GM18507 (cell line): Measurements from ENCODE around the gene TRIM77.
"Not testable (repeated sequence)": the region's sequence is repeated elsewhere in the genome, so short reads cannot be mapped to it uniquely, and the experiment has no call there.

Source experiments
- DNase-seq: peaks from one replicate; pipeline ENCODE4 v3.0.0; 2011; ENCODE audit warnings: low read depth; ENCODE audit not compliant: insufficient read length; ENCODE audit errors: extremely low spot score
- FAIRE-seq: peaks from 2 replicates; lab custom pipeline; 2011; peaks lifted over from hg19 to GRCh38; lab: Jason Lieb, UNC

TRIM77 gene, protein sequence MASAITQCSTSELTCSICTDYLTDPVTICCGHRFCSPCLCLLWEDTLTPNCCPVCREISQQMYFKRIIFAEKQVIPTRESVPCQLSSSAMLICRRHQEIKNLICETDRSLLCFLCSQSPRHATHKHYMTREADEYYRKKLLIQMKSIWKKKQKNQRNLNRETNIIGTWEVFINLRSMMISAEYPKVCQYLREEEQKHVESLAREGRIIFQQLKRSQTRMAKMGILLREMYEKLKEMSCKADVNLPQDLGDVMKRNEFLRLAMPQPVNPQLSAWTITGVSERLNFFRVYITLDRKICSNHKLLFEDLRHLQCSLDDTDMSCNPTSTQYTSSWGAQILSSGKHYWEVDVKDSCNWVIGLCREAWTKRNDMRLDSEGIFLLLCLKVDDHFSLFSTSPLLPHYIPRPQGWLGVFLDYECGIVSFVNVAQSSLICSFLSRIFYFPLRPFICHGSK

DNA sequence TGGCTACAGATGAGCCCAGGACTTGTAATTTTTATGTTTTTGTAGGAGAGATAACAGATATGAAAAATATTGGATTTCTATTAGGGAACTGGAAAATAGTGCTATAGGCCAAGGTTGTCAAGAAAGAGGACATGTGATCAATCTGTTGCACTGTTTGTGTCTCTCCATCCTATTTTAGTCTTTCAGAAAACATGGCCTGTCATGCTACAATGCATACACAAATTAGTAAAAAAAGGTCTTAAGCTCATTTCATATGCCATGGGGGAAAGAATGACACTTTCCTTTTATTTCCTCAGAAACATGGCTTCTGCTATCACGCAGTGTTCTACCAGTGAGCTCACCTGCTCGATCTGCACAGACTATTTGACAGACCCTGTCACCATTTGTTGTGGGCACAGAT is at the start of gene TRIM77:
Gene TRIM77 (plus strand): TSS at position 301 of the 400 bp plus-strand sequence. CDS start 0 bp downstream, at position 301.
- FAIRE-seq: not testable (repeated sequence)

DNA sequence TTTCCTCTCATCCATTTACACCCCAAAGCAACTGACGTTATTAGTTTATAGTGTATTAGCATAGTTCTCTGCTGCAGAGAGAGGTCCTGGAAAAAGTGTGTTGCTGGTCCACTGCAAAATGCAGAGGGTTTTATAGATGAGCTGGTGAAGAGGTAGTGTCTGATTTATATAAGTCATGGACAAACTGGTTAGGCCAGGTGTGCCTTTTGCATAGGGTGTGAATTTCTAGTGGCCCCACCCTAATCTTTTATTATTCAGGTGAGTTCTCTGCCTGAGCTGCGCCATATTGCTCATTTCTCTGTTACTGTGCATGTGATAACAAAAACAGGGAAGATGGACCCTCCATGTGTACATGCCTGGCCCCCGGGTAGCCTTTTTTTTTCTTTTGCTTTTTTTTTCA is 43.1 kb upstream of the TRIM77 start:
- no peak for FAIRE-seq
- no peak for DNase-seq

More for the DNA sequence above, at the start of gene TRIM77:
- DNase-seq: not testable (repeated sequence)

DNA sequence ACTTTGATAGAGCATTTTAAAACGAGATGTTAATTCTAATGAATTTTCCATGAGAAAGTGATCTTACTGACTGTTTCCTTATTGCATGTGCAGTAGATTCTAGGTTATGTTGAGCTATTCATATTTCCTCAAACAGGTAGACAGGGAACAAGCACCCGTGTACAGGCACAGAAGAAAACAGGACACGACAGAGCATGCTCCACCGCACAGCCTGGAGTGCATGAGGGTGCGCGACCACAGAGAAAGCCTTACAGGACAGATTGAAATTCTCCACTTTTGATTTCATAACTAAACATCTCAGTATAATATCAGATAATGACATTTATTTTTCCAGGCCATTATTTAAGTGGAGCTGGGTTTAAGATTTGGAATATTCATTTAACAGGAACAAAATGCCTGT is 41.9 kb upstream of the TRIM77 start:
- not testable (repeated sequence) for FAIRE-seq, DNase-seq

DNA sequence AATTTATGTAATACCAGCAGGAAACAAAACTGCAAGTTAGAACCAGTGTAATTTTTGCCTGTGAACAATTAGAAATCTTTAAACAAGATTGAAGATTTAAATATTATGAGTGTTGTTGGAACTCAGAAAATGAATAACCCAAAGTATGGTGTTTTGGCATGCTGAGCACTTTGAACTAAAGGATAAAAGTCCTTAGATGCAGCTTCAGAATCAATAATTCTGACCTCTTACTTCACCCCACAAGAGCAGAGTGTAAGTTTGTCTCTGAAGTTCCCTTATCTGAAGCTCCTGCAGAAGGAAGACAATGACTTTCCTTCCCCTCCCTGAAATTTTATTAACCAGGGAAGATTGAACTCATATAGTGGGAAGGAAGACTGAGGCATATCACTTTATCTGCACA is 40.5 kb upstream of the TRIM77 start:
- FAIRE-seq, DNase-seq: not testable (repeated sequence)

DNA sequence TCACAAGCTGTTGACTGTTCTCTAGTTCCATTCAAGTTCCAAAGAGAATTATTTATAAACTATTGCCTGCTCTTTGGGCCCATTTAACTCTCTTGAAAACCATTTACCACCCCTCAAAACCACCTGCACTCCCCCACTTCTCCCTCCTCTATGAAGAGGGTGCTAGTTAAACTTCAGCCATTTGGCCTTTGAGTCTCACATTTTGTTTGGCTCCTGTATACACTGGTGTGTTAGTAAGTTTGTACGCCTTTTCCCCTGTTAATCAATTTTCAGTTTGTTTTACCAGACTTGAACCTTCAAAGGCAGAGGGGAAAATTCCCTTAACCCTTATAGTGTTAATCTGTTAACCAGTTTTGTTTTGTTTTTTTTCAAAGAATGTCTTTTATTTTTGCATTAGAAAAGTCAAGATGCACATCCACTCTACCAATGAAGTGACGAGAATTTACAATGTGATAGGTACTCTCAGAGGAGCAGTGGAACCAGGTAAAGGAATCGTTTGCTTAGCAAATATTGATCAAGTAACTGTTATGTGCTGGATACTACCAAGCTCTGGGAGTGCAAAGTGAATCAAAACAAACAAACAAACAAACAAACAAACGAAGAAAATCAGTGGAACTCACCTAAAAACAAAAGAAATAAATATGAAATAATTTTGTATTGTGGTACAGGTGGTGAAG is 40.0 kb upstream of the TRIM77 start:
- FAIRE-seq, DNase-seq: not testable (repeated sequence)

DNA sequence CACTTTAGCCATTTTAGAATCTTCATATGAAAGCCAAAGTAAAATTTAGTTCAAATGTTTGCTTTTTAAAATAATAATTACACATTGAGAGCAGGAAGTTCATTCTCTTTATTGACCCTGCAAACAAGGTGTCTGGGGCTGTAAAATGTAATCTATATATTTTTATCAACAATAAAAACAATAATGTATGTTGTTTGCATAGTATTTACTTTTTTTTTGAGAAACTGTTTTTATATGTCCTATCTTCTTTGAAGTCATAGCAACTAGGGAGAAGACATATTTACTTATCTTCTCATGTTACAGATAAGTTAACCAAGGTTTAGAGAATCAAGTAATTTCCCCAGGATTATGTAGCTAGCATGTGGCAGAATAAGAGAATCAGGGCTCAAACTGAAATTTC is 37.6 kb upstream of the TRIM77 start:
- DNase-seq, FAIRE-seq: not testable (repeated sequence)

DNA sequence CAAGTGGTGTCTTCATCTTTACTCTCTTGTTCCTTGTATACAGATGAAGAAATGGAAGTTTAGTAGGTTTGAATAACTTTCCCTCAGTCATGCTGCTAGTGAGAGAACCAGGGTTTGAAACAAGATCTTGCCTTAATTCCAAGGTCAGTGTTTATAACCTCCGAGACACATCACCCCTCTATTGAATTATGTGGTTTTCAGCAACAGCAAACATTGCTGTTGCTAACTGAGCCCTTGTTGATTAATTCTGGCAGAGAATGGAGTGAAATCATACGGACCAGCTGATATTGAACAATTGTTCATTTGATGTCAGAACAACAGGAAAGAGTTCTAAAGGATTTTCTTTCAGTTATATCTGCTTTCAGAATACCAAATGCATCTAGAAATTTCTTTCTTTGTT is 36.7 kb upstream of the TRIM77 start:
- FAIRE-seq, DNase-seq: not testable (repeated sequence)

DNA sequence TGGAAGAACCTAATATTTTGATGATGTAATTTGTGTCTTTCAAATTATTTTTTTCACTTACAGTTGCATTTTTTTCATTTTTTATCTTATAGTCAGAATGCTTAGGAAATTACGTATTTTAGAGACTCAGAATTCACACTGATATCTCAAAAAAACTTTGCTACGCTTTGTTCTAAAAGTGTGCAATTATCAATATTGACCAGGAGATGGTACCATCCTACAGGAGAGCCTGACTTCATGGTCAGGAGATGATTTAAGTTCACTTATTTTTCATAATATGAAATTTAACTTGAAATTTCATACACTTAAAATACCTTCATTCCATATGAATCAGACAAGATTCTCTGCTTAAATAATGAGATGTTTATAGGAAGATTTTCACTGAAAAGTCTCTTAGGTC is 34.7 kb upstream of the TRIM77 start:
- FAIRE-seq, DNase-seq: not testable (repeated sequence)

DNA sequence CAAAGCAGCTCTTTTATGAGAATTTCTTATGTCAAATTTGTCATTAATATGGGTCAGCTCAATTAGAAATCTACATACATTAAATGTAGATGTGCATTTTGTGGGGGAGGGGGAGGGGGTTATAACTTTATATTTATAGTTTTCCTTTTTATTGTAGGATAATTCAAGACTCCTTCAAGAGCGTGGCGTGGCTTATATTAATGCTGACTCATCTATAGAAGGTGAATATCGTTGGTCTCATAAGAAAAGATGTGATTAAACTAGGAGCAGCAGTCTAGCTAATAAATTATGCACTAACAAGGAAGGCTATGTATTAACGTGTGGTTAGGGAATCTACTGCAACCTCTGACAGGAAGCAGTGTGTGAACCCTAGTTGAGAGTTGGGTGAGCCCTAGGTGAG is 34.2 kb upstream of the TRIM77 start:
- not testable (repeated sequence) for FAIRE-seq

DNA sequence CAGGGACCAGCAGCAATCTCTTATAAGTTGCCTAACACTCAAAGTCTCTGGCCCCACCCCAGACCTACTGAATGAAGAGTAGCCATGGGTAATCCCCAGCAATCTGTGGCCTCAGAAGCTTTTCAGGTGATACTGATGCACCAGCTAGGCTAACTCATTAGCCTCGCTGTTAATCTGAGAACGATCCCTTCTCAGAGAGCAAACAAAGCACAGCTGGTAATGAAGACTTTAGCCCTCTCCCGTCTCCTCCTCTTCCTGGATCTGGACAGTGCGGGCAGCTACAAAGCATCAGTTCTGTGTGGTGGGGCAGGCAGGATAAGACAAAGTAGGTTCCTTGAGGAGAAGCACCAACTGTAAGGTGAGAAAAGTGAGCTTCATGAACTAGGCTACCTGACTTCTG is 3.0 kb upstream of the TRIM77 start:
- not testable (repeated sequence) for DNase-seq, FAIRE-seq

More for the DNA sequence above, 34.2 kb upstream of the TRIM77 start:
- not testable (repeated sequence) for DNase-seq

DNA sequence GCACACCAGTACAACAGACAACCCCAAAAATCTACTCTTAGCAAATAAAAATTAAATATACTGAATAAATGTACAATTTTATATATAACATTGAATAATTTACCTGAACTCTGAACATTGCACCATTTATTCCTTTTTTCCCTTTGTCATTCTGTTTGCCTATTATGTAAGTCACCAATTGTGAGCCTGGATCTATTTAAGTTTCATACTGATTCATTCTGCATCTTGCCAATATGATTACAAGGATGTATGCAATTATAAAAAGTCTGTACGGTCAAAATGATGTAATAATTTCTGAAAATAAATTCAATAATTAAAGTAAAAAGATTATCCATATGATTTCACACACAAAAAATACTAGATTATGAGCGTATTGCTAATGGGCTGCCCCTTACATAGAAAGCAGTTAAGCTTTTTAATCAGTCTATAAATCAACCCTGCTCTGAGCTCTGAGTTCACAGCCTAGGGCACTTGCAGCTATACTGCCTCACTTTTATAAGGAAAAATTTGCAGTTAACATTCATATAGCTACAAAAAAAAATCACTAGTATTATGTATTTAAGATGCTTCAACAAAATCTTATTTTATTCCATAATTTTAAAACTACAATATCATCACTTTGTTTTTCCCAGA is 14.9 kb downstream of the TRIM77 start:
- DNase-seq, FAIRE-seq: not testable (repeated sequence)

DNA sequence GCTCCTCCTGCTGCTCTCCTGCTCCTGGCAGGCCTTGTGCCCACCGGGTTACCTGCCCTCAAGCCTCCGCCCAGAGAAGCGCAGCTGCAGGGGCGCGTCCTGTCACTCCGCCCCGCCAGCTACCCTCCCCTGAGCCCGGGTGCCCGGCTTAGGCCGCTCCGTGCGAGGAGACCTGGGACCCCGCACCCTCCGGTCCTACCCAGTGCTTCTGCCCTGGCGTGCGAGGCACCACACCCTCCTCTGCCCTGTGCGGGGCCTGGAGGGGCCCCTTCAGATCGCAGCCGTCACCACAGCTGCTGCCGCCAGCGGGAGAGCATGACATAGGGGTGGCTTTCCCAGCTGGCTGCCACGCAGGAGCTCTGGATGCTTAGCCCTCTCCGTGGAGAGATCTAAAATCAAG is 20.1 kb downstream of the TRIM77 start:
- not testable (repeated sequence) for FAIRE-seq, DNase-seq

DNA sequence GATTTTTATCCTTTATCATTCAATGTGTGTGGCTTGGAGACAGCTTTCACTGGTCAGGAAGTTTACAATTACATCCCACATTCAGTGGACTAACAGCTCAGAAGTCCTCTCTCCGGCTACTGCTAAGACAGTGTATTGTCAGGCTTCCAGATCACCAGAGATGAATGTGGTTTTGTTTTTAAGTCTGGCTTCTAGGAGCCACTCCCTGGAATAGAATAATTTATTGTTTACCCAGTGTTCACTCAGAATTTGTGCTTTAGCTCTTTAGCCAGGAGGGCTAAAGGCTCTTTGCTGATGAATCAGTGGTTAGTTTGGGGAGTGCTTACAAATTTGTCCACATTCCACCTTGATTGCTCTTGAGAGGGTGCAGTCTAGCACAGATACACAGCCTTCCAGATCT is 26.5 kb downstream of the TRIM77 start:
- no peak for FAIRE-seq

DNA sequence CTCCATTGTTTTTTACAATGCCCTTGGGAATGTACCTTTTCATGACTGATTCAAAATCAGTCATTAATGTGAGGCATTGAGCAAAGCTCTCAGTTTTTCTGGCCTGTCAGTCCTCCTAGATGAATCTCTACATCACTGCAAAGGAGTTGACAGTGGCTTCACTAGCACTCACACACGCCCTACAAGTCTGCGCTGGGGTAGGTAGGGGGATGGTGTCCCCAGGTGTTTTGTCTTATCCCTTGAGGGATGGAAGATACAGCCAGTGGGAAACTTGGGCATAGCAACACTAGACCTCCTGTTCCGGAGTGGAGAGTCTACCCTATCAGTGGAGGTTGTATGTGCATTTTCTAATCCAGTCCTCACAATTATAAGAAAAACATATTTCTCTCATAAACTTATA is 27.0 kb downstream of the TRIM77 start:
- DNase-seq: no peak
- FAIRE-seq: no peak

More for the DNA sequence above, 26.5 kb downstream of the TRIM77 start:
- no peak for DNase-seq

DNA sequence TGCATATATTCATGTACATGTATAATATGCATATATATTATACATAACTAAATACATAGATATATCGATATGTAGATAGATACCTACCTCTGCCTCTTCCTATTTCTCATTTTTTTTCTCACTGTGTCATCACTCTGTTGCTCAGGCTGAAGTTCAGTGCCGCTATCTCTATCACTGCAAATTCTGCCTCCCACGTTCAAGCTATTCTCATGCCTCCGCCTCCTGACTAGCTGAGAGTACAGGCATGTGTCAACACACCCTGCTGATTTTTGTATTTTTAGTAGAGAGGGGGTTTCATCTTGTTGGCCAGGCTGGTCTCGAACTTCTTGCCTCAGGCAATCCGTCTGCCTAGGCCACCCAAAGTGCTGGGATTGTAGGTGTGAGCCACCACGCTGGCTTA is 31.3 kb downstream of the TRIM77 start:
- not testable (repeated sequence) for DNase-seq, FAIRE-seq

DNA sequence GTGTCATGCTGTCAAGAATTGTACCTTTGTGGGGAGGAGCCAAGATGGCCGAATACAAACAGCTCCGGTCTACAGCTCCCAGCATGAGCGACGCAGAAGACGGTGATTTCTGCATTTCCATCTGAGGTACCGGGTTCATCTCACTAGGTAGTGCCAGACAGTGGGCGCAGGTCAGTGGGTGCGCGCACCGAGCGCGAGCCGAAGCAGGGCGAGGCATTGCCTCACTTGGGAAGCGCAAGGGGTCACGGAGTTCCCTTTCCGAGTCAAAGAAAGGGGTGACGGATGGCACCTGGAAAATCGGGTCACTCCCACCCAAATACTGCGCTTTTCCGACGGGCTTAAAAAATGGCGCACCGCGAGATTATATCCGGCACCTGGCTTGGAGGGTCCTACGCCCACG is 34.1 kb downstream of the TRIM77 start:
- DNase-seq, FAIRE-seq: not testable (repeated sequence)

DNA sequence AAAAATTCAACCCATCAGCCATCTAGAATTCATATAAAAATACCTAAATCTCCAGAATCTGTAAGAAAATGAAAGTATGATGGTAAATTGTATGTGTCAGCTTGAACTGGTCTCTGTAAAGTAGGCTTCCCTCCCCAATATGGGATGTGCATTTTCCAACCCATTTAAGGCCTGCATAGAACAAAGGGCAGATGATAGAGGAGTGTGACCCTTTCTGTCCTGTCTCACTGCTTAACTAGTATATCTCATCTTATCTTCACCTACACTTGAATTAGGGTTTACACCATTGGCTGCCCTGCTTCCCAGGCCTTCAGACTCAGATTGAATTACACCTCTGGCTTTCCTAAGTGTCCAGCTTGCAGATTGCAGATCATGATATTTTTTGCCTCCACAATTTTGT is 40.7 kb downstream of the TRIM77 start:
- FAIRE-seq, DNase-seq: not testable (repeated sequence)
